Subcutaneous abdominal adipose tissue (tissue), 5 donors: ENCODE data around the gene LCNL1.

Experiments
- H3K27ac ChIP-seq: one replicate; pipeline ENCODE4 v1.7.0; 2013; ENCODE audit warnings: low read depth, mild to moderate bottlenecking, inconsistent platforms, low read length, moderate library complexity
- H3K27me3 ChIP-seq, 5 donors: one replicate each; pipeline ENCODE4 v1.7.0; 2013; ENCODE audit warnings: low read length in 5 of 5, inconsistent platforms in 1 of 5; ENCODE audit not compliant: control insufficient read depth in 5 of 5, insufficient read depth in 4 of 5
- H3K36me3 ChIP-seq, 5 donors: one replicate each; pipeline ENCODE4 v1.7.0; 2013; ENCODE audit warnings: low read length in 5 of 5; ENCODE audit not compliant: control insufficient read depth in 5 of 5, insufficient read depth in 5 of 5
- H3K4me1 ChIP-seq, 5 donors: one replicate each; pipeline ENCODE4 v1.7.0; 2013; ENCODE audit warnings: low read length in 5 of 5, mild to moderate bottlenecking in 3 of 5, moderate library complexity in 1 of 5; ENCODE audit not compliant: control insufficient read depth in 5 of 5, insufficient read depth in 5 of 5
- H3K4me3 ChIP-seq, 5 donors: one replicate each; pipeline ENCODE4 v1.7.0; 2013; ENCODE audit warnings: low read length in 5 of 5, low read depth in 1 of 5
- H3K9ac ChIP-seq, 5 donors: one replicate each; pipeline ENCODE4 v1.7.0; 2013; ENCODE audit warnings: low read length in 5 of 5, mild to moderate bottlenecking in 4 of 5, moderate library complexity in 3 of 5
- H3K9me3 ChIP-seq, 5 donors: one replicate each; pipeline ENCODE4 v1.7.0; 2013; ENCODE audit warnings: low read length in 5 of 5; ENCODE audit not compliant: control insufficient read depth in 5 of 5
- donor health status: healthy.
- donor health status: healthy.
- donor health status: healthy.
- donor health status: healthy.
- donor health status: healthy.

Gene LCNL1

DNA sequence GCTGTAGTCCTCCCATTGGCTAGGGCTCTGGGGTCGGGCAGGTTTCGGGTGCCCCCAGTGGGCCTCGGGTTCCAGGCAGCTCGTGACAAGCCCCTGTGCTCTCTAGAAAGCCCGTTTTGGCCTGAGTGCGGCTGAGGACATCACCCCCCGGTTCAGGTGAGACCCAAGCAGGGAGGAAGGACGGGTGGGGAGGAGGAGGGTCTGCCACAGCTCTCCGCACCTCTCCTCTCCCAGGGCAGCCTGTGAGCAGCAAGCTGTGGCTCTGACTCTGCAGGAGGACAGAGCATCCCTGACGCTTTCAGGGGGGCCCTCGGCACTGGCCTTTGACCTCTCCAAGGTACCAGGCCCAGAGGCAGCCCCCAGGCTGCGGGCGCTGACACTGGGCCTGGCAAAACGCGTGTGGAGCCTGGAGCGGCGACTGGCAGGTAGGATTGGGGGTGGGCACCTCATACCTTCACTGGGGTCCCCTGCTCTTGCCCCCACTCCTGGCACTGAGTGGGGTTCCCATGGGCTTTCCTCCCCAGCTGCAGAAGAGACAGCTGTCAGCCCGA is 10.1 kb downstream of the LCNL1 start:
- Histone ChIP-seq H3K36me3 (peaks cover 0 to 7% (median 4%) of the 10 kb centered on the region in 5 donors), H3K4me3 (peak overlapping the region; percentile 69 to 86 (median 73)), H3K9ac (peak overlapping the region; percentile 63 to 88 (median 70)), H3K9me3 (peaks cover 0 to 4% (median 0%) of the 10 kb centered on the region in 5 donors), H3K27me3 (peaks cover 8 to 23% (median 21%) of the 10 kb centered on the region in 5 donors), H3K4me1 (peaks cover 1 to 36% (median 29%) of the 10 kb centered on the region in 5 donors), H3K27ac (no peak overlapping the region)

DNA sequence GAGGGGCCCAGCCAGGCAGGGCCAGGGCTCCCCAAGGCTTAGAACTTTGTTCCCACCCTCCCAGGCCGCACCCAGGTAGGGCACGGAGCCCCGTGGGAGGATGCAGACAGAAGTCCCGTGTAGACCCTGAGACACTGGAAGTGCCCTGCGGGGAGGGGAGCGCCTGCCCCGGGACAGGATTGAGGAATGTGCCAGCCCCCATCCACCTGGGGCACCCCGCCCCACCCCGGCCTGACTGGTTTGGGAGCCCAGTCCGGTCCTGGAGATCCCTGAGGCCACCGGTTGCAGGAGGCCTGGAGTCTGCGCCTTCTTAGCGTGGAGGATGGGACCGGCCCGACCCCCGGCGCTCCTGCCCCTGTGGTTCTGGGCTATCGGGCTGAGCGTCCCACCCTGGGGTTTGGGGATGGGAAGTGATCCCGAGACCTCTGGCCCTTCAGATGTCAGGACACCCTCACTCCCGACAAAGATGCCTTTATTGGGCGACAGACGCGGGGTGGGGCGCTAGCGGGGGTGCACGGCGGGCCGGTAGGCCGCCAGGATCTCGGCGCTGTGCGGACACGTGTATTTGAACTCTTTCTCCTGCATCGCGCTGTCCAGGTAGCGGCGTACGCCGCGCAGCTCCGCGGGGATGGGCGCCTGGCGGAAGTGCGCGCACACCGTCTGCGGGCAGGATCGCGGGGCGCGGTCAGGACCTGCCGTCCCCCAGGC is 11.5 kb downstream of the LCNL1 start:
- peaks cover 0 to 7% (median 4%) of the 10 kb centered on the region in 5 donors for H3K36me3 ChIP-seq
- no peak overlapping the region for H3K27ac ChIP-seq
- peaks cover 0 to 4% (median 0%) of the 10 kb centered on the region in 5 donors for H3K9me3 ChIP-seq
- H3K9ac ChIP-seq, result no peak overlapping the region
- peaks cover 1 to 36% (median 29%) of the 10 kb centered on the region in 5 donors for H3K4me1 ChIP-seq
- H3K27me3 ChIP-seq, result peaks cover 8 to 23% (median 21%) of the 10 kb centered on the region in 5 donors
- H3K4me3 ChIP-seq, result no peak overlapping the region

DNA sequence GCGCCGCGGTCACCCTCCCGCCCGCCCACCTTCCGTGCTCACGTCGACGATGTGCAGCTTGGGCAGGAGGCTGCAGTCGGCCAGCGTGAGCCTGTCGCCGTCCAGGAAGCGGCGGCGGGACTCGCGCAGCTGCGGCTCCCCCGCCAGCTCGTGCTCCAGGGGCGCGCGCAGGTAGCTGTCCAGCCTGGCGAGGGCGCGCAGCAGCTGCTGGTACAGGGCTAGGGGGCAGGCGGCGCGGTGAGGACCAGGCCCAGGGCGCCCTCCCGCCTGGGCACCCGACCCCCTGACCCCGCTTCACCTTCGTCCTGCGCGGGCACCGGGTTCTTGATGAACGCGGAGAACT is 12.1 kb downstream of the LCNL1 start:
- Histone ChIP-seq H3K9ac (no peak overlapping the region), H3K27ac (no peak overlapping the region), H3K4me3 (no peak overlapping the region), H3K4me1 (peaks cover 1 to 39% (median 29%) of the 10 kb centered on the region in 5 donors), H3K9me3 (peaks cover 0 to 4% (median 0%) of the 10 kb centered on the region in 5 donors), H3K36me3 (peaks cover 0 to 7% (median 4%) of the 10 kb centered on the region in 5 donors), H3K27me3 (peaks cover 8 to 23% (median 21%) of the 10 kb centered on the region in 5 donors)

DNA sequence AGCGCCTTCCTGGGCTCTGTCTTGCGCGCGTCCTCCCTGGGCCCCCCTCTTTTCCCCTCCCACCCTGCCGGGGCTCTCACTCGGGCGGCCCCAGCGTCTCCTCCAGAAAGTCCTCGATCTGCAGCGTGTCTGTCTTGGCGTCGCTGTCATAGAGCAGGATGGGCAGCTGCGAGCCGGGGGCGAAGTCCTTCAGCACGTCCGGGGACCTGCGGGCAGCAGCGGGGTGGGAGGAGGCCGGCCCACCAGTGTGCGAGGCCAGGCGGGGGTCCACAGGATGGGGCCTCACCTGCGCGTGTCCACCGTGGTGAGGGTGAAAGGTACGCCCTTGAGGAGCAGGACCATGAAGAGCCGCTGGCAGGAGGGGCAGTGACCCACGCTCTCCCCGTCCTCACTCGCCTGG is 12.6 kb downstream of the LCNL1 start:
- peaks cover 0 to 3% (median 0%) of the 10 kb centered on the region in 5 donors for H3K9me3 ChIP-seq
- peaks cover 8 to 23% (median 21%) of the 10 kb centered on the region in 5 donors for H3K27me3 ChIP-seq
- peaks cover 1 to 44% (median 34%) of the 10 kb centered on the region in 5 donors for H3K4me1 ChIP-seq
- peaks cover 0 to 7% (median 4%) of the 10 kb centered on the region in 5 donors for H3K36me3 ChIP-seq
- H3K27ac ChIP-seq, result no peak overlapping the region
- H3K9ac ChIP-seq, result no peak overlapping the region
- H3K4me3 ChIP-seq, result no peak overlapping the region

DNA sequence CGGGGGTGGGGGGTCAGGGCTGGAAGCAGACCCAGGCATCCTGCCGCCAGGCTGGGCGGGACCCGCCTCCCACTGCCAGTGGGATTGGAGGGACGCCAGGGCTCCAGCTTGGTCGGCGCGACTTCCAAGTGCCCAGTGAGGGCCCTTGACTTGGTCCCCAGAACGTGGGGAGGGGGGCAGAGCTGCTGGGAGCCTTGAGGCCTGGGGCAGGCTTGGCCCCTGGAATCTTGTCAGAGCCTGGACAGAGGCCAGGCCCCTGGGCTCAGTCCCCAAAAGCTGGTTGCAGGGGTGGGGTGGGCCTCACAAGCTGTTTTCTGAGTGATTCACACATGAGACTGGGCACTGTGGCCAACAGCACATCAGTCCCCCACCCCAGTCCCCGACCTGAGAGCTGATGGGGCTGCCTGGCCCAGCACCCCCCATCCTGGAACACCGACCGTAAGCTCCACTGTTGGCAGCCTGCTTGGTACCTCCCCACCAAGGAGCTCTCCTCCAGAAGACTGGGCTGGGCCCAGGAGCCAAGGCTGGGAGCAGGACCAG is 13.0 kb downstream of the LCNL1 start:
- H3K4me3 ChIP-seq, result peak overlapping the region in 1 of 5 donors; percentile 11

DNA sequence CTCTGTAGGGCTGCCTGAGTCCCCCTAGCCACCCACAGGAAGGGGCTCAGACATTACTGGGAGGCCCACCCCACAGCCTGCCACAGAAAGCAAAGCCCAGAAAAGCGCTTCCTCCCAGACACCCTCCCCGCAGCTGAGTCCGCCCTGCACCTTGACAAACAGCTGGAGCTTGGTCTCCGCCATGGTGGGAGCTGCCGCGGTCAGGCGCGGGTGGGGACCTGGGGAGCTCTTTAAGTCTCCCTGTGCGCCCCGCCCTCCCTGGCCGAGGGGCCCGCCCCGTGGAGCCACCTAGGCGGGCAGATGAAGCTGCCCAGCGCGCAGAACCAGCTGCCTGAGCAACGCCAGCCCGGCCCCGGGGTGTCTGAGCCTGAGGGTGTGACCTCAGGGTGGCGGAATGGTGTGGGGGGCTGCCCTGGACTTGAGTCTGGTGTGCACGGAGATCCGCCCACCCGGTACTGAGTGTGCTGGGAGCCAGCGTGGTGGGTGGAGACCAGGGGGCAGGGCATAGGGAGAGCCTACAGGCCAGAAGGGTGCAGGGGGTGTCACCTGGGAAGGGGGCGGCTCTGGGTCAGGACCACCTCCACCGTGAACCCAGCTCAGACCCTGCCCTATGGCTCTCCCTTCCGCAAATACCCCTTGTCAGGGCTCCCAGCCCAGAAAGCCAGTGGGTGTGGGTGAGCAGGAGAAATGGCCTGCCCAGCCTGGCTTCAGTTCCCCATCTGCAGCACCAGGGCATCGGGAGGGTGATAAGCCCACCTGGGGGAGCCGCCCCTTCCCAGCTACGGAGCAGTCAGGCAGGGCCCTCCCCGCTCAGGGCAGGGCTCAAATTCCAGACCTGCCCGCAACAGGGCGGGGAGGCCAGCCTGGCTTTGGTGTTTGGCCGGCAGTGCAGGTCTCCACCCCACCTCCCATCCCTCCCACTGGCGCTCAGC is 13.8 kb downstream of the LCNL1 start, which contains the start of gene CLIC3:
Gene CLIC3, minus strand, starts transcription at position 208 of the 932 bp plus-strand sequence. Its CDS starts 25 bp downstream, at position 183.
- peaks cover 8 to 23% (median 21%) of the 10 kb centered on the region in 5 donors for H3K27me3 ChIP-seq
- peaks cover 1 to 47% (median 35%) of the 10 kb centered on the region in 5 donors for H3K4me1 ChIP-seq
- H3K9ac ChIP-seq, result no peak within 1 kb of the TSS
- no peak within 1 kb of the TSS for H3K27ac ChIP-seq
- no peaks in the 10 kb centered on the region for H3K9me3 ChIP-seq
- H3K36me3 ChIP-seq, result peaks cover 0 to 7% (median 4%) of the 10 kb centered on the region in 5 donors
- peak within 1 kb of the TSS in 2 of 5 donors; percentile 11 to 19 for H3K4me3 ChIP-seq

More for the DNA sequence above, 13.0 kb downstream of the LCNL1 start:
- Histone ChIP-seq H3K27me3 (peaks cover 8 to 23% (median 21%) of the 10 kb centered on the region in 5 donors), H3K4me1 (peaks cover 1 to 47% (median 35%) of the 10 kb centered on the region in 5 donors), H3K9ac (no peak overlapping the region), H3K27ac (no peak overlapping the region), H3K9me3 (no peaks in the 10 kb centered on the region), H3K36me3 (peaks cover 0 to 7% (median 4%) of the 10 kb centered on the region in 5 donors)

DNA sequence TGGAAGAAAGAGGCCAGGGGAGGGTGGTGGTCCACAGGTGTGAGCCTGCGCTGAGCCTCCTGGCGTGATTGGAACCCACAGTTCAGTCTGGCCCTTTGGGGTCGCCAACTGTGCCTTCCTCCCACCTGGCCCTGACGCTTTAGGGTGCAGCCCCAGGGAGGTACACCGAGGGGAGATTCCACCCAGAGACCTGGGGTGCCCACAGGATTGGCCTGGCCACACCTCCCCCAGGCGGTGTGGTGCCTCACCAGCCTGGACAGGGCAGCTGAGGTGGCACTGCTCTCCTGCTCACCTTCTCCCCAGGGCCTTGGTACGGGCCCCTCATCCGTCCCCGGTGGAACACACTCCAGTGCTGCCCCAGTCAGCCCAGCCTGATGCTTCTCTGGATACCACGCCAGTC is 14.6 kb downstream of the LCNL1 start:
- Histone ChIP-seq H3K9me3 (no peaks in the 10 kb centered on the region), H3K9ac (no peak overlapping the region), H3K27me3 (peaks cover 8 to 23% (median 21%) of the 10 kb centered on the region in 5 donors), H3K36me3 (peaks cover 0 to 7% (median 4%) of the 10 kb centered on the region in 5 donors), H3K4me3 (no peak overlapping the region), H3K27ac (no peak overlapping the region), H3K4me1 (peaks cover 1 to 49% (median 35%) of the 10 kb centered on the region in 5 donors)

DNA sequence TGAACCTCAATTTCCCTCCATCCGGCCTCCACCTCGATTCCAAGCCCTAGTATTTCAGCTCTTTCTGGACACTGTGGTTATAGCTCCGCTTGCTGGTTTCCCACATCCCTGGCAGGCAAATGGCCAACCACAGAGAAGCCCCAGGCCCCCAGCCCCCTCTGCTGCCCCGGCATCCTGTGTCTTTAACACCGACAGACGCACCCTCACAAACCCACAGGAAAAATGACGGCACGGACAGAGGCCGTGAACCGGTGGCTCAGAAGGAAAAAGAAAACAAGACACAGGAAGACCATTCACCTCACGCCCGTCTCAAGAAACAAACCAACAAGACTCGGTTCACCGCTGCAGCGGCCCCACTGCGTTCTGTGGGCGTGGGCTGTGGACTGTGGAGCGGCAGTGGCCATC is 15.0 kb downstream of the LCNL1 start:
- Histone ChIP-seq H3K9ac (peak overlapping the region in 1 of 5 donors; percentile 28), H3K4me1 (peaks cover 1 to 45% (median 30%) of the 10 kb centered on the region in 5 donors), H3K27ac (no peak overlapping the region), H3K36me3 (peaks cover 0 to 7% (median 4%) of the 10 kb centered on the region in 5 donors), H3K4me3 (no peak overlapping the region), H3K9me3 (no peaks in the 10 kb centered on the region), H3K27me3 (peaks cover 8 to 23% (median 21%) of the 10 kb centered on the region in 5 donors)

DNA sequence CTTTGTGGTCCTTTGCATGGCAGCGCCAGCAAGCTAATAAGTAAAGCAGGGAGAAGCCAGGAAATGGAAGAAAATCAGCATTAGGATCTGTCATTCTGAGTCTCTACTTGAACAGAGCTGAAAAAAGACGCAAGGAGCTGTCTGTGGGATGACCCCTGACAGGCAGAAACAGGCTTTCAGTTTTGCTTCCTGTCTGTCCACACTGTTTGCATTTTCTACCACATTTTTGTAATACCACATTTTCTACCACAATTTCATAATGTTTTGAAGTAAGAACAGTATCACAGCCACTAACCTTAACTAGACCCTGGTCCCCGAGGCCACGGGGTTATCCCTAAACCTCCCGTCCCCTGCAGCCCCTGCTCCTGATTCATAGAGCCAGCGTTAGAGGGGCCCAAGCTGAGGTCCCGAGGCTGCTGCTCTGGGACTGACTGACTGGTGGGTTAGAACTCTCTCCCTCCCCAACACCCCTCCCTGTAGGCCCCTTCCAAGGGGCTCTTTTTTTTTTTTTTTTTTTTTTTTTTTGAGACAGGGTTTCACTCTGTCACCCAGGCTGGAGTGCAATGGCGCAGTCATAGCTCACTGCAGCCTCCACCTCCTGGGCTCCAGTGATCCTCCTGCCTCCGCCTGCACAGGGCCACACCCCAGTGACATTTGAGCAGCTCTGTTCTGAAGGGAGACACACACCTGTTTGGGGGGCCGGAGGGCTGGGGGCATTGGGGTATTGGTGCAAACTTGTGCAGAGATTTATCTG is 17.6 kb downstream of the LCNL1 start:
- Histone ChIP-seq H3K27ac (no peak overlapping the region), H3K9ac (peak overlapping the region in 2 of 5 donors; percentile 35 to 45), H3K9me3 (peaks cover 0 to 3% (median 0%) of the 10 kb centered on the region in 5 donors), H3K27me3 (peaks cover 0 to 19% (median 13%) of the 10 kb centered on the region in 5 donors), H3K36me3 (no peaks in the 10 kb centered on the region), H3K4me1 (peaks cover 0 to 29% (median 17%) of the 10 kb centered on the region in 5 donors), H3K4me3 (no peak overlapping the region)
